RWPE1 (cell line): ENCODE results near the gene ERP27.

Source experiments
- CTCF ChIA-PET: fragments of 350-600 bp; sonication (Branson Sonifier 250); formaldehyde crosslinking; extraction: SDS; loops from one replicate; lab custom pipeline; 2021; lab: Yijun Ruan, JAX
- POLR2A ChIA-PET: fragments of 400-600 bp; formaldehyde crosslinking; extraction: SDS; loops from one replicate; lab custom pipeline; 2020; ENCODE audit warnings: antibody characterized with exemption; ENCODE audit not compliant: low non-redundant PET; lab: Yijun Ruan, JAX
- DNase-seq: peaks from one replicate; pipeline ENCODE4 v3.0.0; 2012; ENCODE audit warnings: low spot score
- H3K27ac ChIP-seq: fragments of 450-650 bp; 2 replicates; pipeline ENCODE4 v1.5.1; 2017
- CTCF ChIP-seq: fragments of 450-650 bp; conservative IDR thresholded peaks from 2 replicates; pipeline ENCODE4 v1.5.1; 2017; ENCODE audit warnings: low read depth, mild to moderate bottlenecking

ERP27 gene

GRCh38 chr12:14938301-14938700 lies at the start of gene ERP27:
Gene ERP27, minus strand, starts transcription at chr12:14938537. Its CDS starts 29 bp downstream, at chr12:14938508.
- ChIA-PET CTCF (no interaction called here), POLR2A (no interaction called here)
- no peak within 1 kb of the TSS for H3K27ac ChIP-seq
- DNase-seq = no peak
- no peak for TF ChIP-seq CTCF

- ChIA-PET POLR2A (no interaction called here), CTCF (no interaction called here)
- DNase-seq = no peak
- no peak for TF ChIP-seq CTCF
- H3K27ac ChIP-seq = no peak overlapping the region
These were observed 49.7 kb upstream of the ERP27 start for GRCh38 chr12:14988035-14988434.

GRCh38 chr12:14986449-14986848 lies 48.1 kb upstream of the ERP27 start:
- H3K27ac ChIP-seq = no peak overlapping the region
- no peak for TF ChIP-seq CTCF
- no peak for DNase-seq
- POLR2A ChIA-PET = no interaction called here
- CTCF ChIA-PET = interaction anchor here (0.5 to 0.7 kb wide), 5 partner anchors 11 to 141 kb away, joined by 3 to 5 read pairs (median 3); no protein-coding TSS in a partner anchor

- DNase-seq = no peak
- no peak overlapping the region for H3K27ac ChIP-seq
- TF ChIP-seq CTCF = no peak
- CTCF ChIA-PET = interaction anchor here (1.0 kb wide), 1 partner anchor 11 kb away, joined by 3 read pairs; no protein-coding TSS in a partner anchor
- POLR2A ChIA-PET = no interaction called here
These were observed 46.5 kb upstream of the ERP27 start for GRCh38 chr12:14984766-14985285.

GRCh38 chr12:14984036-14984435 lies 45.7 kb upstream of the ERP27 start:
- ChIA-PET CTCF (no interaction called here), POLR2A (no interaction called here)
- no peak for TF ChIP-seq CTCF
- no peak overlapping the region for H3K27ac ChIP-seq
- DNase-seq = no peak

GRCh38 chr12:14982991-14983390 lies 44.7 kb upstream of the ERP27 start:
- no peak for TF ChIP-seq CTCF
- POLR2A ChIA-PET = no interaction called here

More at GRCh38 chr12:14982991-14983390, 44.7 kb upstream of the ERP27 start:
- DNase-seq = no peak
- H3K27ac ChIP-seq = no peak overlapping the region
- CTCF ChIA-PET = no interaction called here
